Measurements from ENCODE around the gene APP.

The APP gene

DNA sequence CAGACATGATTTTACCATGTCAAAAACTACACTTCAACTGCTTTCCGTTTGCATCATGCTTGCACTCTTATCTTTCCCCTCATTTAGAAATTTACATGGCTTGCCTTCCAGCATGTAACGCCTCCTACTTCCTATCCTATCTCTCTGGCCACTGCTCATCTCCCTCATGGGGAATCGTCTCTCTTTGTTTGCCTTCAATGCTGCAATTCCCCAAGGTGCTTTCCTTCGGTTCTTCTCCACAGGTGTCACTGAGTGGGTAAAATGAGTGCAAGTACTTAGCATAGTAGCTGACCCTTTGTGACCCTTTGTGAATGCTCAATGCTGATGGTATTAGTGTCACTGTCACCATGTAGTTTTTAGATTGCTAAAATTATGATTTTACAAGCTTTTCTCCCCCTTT, 63.1 kb downstream of the APP start:
- no peak for TF ChIP-seq EZH2phosphoT487 (IDR thresholded peaks at IDR 0.05; ENCODE audit: low read depth)
- TF ChIP-seq, protein P1, sequence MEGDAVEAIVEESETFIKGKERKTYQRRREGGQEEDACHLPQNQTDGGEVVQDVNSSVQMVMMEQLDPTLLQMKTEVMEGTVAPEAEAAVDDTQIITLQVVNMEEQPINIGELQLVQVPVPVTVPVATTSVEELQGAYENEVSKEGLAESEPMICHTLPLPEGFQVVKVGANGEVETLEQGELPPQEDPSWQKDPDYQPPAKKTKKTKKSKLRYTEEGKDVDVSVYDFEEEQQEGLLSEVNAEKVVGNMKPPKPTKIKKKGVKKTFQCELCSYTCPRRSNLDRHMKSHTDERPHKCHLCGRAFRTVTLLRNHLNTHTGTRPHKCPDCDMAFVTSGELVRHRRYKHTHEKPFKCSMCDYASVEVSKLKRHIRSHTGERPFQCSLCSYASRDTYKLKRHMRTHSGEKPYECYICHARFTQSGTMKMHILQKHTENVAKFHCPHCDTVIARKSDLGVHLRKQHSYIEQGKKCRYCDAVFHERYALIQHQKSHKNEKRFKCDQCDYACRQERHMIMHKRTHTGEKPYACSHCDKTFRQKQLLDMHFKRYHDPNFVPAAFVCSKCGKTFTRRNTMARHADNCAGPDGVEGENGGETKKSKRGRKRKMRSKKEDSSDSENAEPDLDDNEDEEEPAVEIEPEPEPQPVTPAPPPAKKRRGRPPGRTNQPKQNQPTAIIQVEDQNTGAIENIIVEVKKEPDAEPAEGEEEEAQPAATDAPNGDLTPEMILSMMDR (IDR thresholded peaks at IDR 0.05; ENCODE audit: low read depth, low read length), result no peak
- H3K27ac ChIP-seq (ENCODE audit: low read length), result no peak overlapping the region
- H3K4me3 ChIP-seq (ENCODE audit: low read length), result no peak overlapping the region
- no peaks in the 10 kb centered on the region for H4K20me1 ChIP-seq (ENCODE audit: insufficient read depth, low read length)
- no peak overlapping the region for H3K4me2 ChIP-seq (ENCODE audit: low read length)
- no peaks in the 10 kb centered on the region for H3K27me3 ChIP-seq (ENCODE audit: low read depth, low read length)
- H3K4me1 ChIP-seq (ENCODE audit: low read length), result no peaks in the 10 kb centered on the region
- no peaks in the 10 kb centered on the region for H3K9me3 ChIP-seq (ENCODE audit: insufficient read depth, low read length)
- no peak overlapping the region for H3K9ac ChIP-seq (ENCODE audit: low read length)
- H3K36me3 ChIP-seq (replicated peaks; ENCODE audit: low read depth, low read length), result no peaks in the 10 kb centered on the region
- H3K79me2 ChIP-seq (ENCODE audit: low read length), result no peaks in the 10 kb centered on the region
- no peak overlapping the region for H2AFZ ChIP-seq (ENCODE audit: low read depth, low read length)

DNA sequence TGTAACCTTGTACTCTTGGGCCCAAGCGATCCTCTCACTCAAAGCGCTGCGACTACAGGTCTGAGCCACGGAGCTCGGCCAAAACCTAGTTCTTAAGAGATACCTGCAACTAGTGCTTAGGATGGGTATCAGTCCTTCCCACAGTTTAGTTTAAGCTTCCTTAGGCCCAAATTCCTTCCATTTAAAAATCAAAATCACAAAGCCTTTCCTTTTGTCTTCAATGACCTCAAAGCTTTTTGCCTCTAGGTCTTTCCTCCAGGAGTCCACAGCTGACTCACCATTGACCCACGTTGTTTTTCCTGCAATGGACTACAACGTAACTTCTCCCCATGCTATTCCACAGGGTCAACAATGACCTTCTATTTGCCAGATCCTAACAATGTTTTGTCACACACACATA, 64.0 kb downstream of the APP start:
- Histone ChIP-seq H3K27ac (ENCODE audit: low read length) (no peak overlapping the region), H3K36me3 (replicated peaks; ENCODE audit: low read depth, low read length) (no peaks in the 10 kb centered on the region), H3K4me1 (ENCODE audit: low read length) (no peaks in the 10 kb centered on the region), H4K20me1 (ENCODE audit: insufficient read depth, low read length) (no peaks in the 10 kb centered on the region), H3K9me3 (ENCODE audit: insufficient read depth, low read length) (no peaks in the 10 kb centered on the region), H3K79me2 (ENCODE audit: low read length) (no peaks in the 10 kb centered on the region), H3K4me2 (ENCODE audit: low read length) (no peak overlapping the region), H2AFZ (ENCODE audit: low read depth, low read length) (no peak overlapping the region), H3K4me3 (ENCODE audit: low read length) (no peak overlapping the region), H3K9ac (ENCODE audit: low read length) (no peak overlapping the region), H3K27me3 (ENCODE audit: low read depth, low read length) (no peaks in the 10 kb centered on the region)
- TF ChIP-seq EZH2phosphoT487 (IDR thresholded peaks at IDR 0.05; ENCODE audit: low read depth), result no peak
- TF ChIP-seq, protein P1 (IDR thresholded peaks at IDR 0.05; ENCODE audit: low read depth, low read length), result no peak

DNA sequence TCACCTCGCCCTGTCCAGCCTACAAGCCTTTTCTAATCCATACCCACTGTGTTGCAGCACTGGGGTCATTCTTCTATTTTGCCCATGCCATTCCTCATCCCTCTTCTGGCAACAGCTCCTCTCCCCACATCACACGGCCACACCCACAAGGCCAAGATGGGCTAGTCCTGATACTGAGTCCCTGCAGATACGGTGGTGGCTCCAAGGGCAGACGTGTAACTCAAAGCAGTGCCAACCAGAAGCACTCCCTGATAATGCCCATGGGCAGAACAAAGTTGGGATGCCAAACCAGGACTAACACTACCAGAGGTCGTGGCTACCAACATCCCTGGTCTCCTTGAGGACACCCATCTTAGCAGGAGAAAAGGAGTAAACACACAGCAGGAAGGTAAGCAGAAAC, 64.8 kb downstream of the APP start:
- Histone ChIP-seq H2AFZ (ENCODE audit: low read depth, low read length) (no peak overlapping the region), H3K9me3 (ENCODE audit: insufficient read depth, low read length) (no peaks in the 10 kb centered on the region), H3K4me2 (ENCODE audit: low read length) (no peak overlapping the region), H3K4me1 (ENCODE audit: low read length) (no peaks in the 10 kb centered on the region), H3K79me2 (ENCODE audit: low read length) (no peaks in the 10 kb centered on the region), H3K27me3 (ENCODE audit: low read depth, low read length) (no peaks in the 10 kb centered on the region), H3K36me3 (replicated peaks; ENCODE audit: low read depth, low read length) (no peaks in the 10 kb centered on the region), H3K27ac (ENCODE audit: low read length) (no peak overlapping the region), H4K20me1 (ENCODE audit: insufficient read depth, low read length) (no peaks in the 10 kb centered on the region), H3K9ac (ENCODE audit: low read length) (no peak overlapping the region), H3K4me3 (ENCODE audit: low read length) (no peak overlapping the region)
- TF ChIP-seq EZH2phosphoT487 (IDR thresholded peaks at IDR 0.05; ENCODE audit: low read depth), result no peak
- TF ChIP-seq, protein P1 (IDR thresholded peaks at IDR 0.05; ENCODE audit: low read depth, low read length), result no peak

DNA sequence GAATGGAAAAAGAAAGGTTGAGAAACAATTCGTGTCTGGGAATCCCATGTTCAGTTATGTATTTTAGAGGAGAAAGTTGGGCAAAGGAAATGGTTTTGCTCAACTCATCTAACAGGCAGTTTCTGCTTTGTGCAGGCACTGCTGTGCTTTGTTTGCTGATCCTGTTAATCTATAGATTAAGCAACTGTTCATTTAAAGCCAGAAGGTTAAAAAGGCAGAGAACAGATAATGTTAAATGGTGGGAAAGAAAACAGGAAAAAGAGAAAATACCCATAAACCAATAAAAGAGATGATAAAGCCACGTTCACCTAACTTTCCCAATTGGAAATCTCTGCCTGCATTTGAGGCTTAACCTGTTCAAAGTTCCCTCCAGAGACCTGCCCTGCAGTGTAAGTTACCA, 70.0 kb downstream of the APP start:
- Histone ChIP-seq H3K9ac (ENCODE audit: low read length) (no peak overlapping the region), H3K79me2 (ENCODE audit: low read length) (no peaks in the 10 kb centered on the region), H4K20me1 (ENCODE audit: insufficient read depth, low read length) (no peaks in the 10 kb centered on the region), H3K27ac (ENCODE audit: low read length) (no peak overlapping the region), H3K27me3 (ENCODE audit: low read depth, low read length) (no peaks in the 10 kb centered on the region), H3K4me3 (ENCODE audit: low read length) (no peak overlapping the region), H3K9me3 (ENCODE audit: insufficient read depth, low read length) (no peaks in the 10 kb centered on the region), H2AFZ (ENCODE audit: low read depth, low read length) (no peak overlapping the region), H3K4me2 (ENCODE audit: low read length) (no peak overlapping the region), H3K4me1 (ENCODE audit: low read length) (peaks cover 21% of the 10 kb centered on the region), H3K36me3 (replicated peaks; ENCODE audit: low read depth, low read length) (no peaks in the 10 kb centered on the region)
- no peak for TF ChIP-seq EZH2phosphoT487 (IDR thresholded peaks at IDR 0.05; ENCODE audit: low read depth)
- TF ChIP-seq, protein P1 (IDR thresholded peaks at IDR 0.05; ENCODE audit: low read depth, low read length), result no peak

Measured in OCI-LY3 (cell line).